Liver (tissue), 3 donors: ENCODE measurements around the gene L3MBTL3.

ENCODE experiments used
- ATF3 ChIP-seq: IDR thresholded peaks from 2 replicates; pipeline ENCODE4 v1.6.1; 2016; ENCODE audit warnings: antibody characterized with exemption
- CTCF ChIP-seq: fragments of 150-350 bp; IDR thresholded peaks from 2 replicates; pipeline ENCODE4 v1.5.1; 2017; ENCODE audit warnings: improper control_type of control experiment, low read depth, low read length; ENCODE audit not compliant: missing input control
- EGR1 ChIP-seq, 2 donors: IDR thresholded peaks; 2 replicates each; pipeline ENCODE4 v1.6.1; 2016 to 2018; ENCODE audit warnings: antibody characterized with exemption in 2 of 2, low read depth in 2 of 2
- GABPA ChIP-seq, 2 donors: IDR thresholded peaks in 1 of 2; conservative IDR thresholded peaks in 1 of 2; 2 replicates each; pipeline ENCODE4 v1.6.1; 2016; ENCODE audit warnings: antibody characterized with exemption in 2 of 2, mild to moderate bottlenecking in 1 of 2, moderate library complexity in 1 of 2
- JUND ChIP-seq, 2 donors: IDR thresholded peaks; 2 replicates each; pipeline ENCODE4 v1.6.1; 2016; ENCODE audit warnings: antibody characterized with exemption in 2 of 2
- MAX ChIP-seq: IDR thresholded peaks from 2 replicates; pipeline ENCODE4 v1.6.1; 2016; ENCODE audit warnings: antibody characterized with exemption
- NR2F2 ChIP-seq: IDR thresholded peaks from 2 replicates; pipeline ENCODE4 v1.6.1; 2016; ENCODE audit warnings: antibody characterized with exemption
- RAD21 ChIP-seq, 2 donors: IDR thresholded peaks; 2 replicates each; pipeline ENCODE4 v1.6.1; 2016; ENCODE audit warnings: antibody characterized with exemption in 2 of 2, mild to moderate bottlenecking in 2 of 2
- REST ChIP-seq: IDR thresholded peaks from 2 replicates; pipeline ENCODE4 v1.6.1; 2016; ENCODE audit warnings: antibody characterized with exemption, mild to moderate bottlenecking
- TAF1 ChIP-seq: conservative IDR thresholded peaks from 2 replicates; pipeline ENCODE4 v1.6.1; 2016; ENCODE audit warnings: antibody characterized with exemption, mild to moderate bottlenecking
- YY1 ChIP-seq: IDR thresholded peaks from 2 replicates; pipeline ENCODE4 v1.6.1; 2016; ENCODE audit warnings: antibody characterized with exemption, mild to moderate bottlenecking
- ZBTB33 ChIP-seq: IDR thresholded peaks from 2 replicates; pipeline ENCODE4 v1.6.1; 2016; ENCODE audit warnings: antibody characterized with exemption
- donor health status: healthy.
- donor health status: healthy.

GRCh38 chr6:130054725-130055124 is 36.3 kb downstream of the L3MBTL3 start:
- TF ChIP-seq CTCF (no peak), RAD21 (IDR thresholded peaks at IDR 0.05) (no peak), MAX (no peak), JUND (IDR thresholded peaks at IDR 0.05) (no peak), TAF1 (no peak), REST (no peak), ATF3 (no peak), GABPA (IDR thresholded peaks at IDR 0.05 in 1 of 2, conservative IDR thresholded peaks at IDR 0.05 in 1 of 2) (no peak), NR2F2 (no peak), EGR1 (IDR thresholded peaks at IDR 0.05; ENCODE audit: low read depth in 2 of 2) (no peak), ZBTB33 (no peak), YY1 (no peak)
